ENCODE results near the gene NEGR1.

Gene NEGR1

DNA sequence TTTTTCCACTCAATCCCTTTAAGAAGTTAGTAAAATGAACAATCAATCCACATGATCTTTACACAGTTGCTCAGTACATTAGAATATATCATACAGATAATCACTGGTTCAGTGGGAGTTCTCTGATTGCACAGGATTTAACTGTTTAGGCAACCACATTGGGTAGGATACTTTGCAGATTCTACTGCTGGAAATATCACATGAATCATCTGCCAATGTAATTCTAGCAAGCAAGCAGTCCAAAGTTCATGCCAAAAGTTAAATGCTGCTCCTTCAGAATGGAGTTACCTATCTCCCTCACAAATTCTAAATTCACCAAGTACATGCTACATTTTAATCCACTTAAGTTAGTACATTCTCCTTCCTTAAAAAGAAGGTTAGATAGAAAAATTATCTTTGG lies 52.4 kb downstream of the NEGR1 start:
- DNase-seq, result no peak

DNA sequence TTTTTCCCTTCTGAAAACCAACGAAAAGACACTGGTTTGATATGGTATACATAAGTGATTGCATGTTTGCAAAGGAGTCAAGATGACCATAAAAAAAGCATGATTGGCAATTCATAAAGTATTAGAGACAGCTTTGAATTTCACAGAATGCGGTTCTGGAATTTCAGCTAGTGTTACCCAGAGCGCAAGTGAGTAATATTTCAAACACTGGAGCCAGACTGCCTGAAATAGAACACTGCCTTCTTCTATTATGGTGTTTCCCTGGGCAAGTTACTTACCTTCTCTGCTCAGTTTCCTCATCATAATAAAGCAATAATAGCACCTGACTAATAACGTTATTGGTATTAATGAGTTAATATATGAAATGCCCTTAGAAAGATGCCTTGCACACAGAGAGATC lies 54.7 kb downstream of the NEGR1 start:
- no peak for DNase-seq

DNA sequence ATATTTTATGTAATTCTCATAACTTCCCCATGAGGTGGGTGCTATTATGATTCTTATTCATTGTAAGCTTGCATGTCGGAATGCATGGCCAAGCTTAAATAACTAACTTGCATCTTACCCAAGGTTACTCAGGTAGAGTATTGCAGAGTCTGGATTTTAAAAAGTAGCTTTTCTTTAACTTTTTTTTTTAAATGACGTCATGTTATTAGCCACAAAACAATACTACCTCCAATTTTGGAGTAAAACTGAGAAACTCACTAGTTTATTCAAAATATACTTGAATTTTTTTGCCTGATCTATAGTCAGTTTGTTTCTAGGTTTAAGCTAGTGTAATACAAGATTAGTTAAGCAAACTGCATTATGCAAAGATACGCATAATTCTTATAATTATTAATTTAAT lies 57.8 kb downstream of the NEGR1 start:
- no peak for DNase-seq

DNA sequence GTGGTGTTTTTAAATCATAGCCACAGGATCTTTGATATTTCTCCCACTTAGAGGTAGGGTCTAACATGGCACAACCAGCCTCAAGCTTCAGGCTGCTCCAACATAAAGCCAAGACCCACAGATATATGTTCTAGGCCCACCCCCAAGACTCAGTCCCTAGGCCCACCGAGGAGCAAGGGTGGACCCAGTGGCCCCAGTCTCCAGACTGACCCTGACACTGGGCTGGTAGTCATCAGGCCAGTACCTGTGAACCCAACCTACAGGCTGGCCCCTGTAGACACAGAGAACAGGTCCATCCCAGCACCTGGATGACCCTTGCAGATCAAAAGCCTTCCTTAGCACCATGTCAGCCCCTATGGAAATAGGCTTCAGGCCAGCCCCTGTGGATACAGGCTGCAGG lies 60.5 kb downstream of the NEGR1 start:
- DNase-seq, result no peak

DNA sequence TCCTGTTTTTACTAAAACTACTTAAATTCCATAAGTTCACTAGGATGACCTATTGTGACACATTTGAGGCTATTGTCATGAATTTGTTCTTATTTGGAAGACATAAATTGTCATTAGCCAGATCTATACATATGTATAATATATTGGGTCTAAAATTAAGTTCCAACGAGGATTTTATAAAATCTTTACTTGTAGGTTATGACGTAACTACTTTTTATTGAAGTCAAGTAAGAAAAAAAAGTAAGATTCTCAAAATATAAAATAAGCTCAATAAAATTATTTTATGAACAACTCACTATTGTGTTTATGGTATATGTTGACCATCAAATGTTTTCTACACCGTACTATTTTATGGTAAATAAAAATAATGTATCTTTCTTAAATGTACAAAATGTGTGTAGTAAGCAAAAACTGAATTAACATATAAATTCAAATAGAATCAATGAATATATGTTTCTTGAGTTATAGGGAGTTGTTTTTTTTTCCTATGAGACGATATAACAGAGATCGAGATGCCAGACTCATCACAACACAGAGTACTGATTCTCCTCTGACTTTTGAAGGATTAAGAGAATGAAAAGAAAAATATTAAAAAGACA lies 64.1 kb downstream of the NEGR1 start:
- no peak for DNase-seq

DNA sequence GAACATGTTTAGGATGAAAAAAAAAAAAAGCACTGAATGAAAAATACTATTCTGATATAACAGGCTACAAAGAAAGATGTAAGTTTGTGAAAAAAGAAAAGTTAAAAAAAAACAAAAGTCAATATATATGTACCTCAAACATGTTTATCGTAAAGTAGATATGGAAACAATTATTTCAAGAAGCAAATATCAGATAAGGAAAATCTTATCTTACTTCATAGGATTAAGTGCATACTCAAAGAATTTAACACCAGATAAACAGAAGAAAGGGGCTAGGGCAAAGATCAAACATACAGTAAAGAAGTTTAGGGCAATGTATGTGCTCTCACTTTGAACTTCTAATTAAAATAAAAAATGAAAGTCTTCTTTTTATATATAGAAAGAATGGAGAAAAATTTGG lies 75.3 kb downstream of the NEGR1 start:
- DNase-seq, result no peak

DNA sequence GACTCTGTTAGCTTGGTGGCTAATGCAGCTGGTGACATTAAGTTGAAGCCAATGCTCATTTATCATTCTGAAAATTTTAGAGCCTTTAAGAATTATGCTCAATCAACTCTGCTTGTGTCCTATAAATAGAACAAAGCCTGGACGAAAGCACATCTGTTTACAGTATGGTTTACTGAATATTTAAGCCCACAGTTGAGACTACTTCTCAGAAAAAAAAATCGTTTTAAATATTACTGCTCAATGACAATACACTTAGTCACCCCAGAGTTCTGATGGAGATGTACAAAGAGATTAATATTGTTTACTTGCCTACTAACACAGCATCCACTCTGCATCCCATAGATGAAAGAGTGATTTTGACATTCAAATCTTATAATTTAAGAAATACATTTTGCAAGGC lies 79.6 kb downstream of the NEGR1 start:
- no peak for DNase-seq

DNA sequence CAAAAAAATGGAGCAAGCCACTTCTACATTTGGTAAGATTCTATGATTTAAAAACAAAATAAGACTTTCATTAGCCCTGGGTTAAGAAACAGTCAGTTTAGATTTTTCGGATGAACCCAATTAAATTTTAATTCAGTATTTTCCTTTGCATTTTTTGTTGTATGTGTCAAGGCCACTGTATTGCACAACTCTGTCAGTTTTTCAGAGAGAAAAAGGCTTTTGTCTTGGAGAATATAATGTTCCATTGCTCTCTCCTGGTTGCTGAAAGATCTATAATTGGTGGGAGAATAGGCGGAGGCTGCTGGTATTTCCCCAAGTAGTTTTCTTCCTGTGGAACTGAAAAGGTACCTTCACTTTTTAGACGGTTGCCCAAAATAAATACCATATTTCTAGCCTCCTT lies 84.6 kb downstream of the NEGR1 start:
- no peak for DNase-seq

DNA sequence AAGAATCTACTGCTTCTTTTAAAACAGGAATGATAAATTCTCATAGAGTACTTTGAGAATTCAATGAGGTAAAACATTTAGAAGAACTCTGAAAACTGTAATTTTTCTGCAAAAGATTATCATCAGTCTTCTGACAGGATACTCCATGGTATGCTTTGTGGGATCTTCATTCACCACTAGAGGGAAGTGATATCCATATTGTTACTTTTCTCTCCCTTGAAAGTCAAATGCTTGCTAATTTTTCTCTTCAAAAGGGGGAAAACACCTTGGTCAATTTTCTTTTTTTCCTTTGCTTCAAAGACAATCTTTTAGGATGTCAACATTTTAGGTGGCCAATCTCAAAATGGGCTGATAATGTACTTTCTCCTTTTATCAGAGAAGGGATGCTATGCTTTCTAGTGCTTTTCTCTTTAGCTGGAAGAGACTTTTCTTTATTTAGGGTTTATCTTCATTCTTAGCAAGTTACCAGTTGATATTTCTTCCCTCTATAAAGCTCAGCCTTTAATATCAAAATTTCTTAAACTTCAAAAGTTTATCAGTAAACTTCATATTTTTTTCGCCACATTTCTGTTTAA lies 95.5 kb downstream of the NEGR1 start:
- DNase-seq, result no peak

DNA sequence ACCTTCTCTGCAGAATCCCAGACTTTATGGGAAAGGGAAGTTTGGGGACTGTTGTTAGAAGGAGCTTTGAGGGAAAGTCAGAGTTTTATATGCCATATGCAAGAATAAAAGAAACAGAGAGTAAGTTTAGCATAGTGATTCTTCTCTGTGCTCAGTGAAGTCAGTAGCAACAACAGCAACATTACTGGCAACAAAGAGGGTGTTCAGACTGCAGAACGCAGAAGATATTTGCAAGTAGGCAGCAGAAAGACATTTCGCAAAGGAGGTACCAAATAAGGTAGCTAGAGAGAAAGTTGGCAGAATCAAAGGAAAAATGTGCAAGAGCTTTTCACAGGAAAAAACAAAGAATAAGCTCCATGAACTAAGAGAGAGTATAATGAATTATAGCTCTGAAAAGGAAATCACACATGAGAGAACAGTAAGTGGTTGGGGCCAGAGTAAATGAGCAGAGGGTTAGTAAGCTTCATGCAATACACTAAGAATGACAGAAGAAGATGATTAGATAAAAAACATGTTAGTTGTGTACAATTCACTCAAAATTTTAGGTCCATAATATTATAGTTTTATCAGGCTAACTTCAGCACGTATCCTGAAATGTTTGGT lies 98.1 kb downstream of the NEGR1 start:
- DNase-seq, result no peak

DNA sequence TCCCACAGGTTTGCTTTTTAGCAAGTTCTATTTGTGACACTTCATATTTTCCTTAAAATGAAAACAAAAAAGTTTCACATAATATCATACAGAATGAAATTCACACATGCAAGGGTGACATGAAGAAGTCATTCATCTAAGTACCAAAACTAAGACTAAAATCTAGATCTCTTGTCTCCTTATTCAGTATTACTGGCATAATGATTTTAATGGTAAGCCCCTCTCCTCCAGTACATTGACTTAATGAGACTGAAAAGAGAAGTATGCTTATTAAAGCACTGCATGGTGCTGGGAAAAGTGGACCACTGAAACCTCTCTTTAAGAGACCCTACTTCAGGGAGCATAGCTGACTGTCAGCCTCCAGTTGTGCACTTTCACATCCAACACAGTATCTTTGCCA lies 99.5 kb downstream of the NEGR1 start:
- no peak for DNase-seq

DNA sequence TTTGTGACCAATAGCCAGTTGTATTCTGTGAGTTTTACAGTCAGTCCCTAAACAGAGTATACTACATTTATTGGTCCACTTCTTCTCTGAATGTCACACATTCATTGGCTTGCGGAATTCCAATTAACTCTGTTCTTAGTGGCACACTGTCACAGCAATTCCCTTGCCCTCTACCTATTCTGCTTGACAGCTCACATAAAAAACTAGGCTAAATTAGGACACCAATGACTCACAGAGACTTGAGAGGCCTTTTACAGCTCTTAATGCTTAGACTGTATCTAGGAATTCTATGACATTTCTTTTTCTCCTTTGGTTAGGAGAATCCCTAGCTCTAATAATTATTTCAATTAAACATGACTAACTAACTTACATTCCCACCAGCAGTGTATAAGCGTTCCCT lies 104.1 kb downstream of the NEGR1 start:
- DNase-seq, result no peak

DNA sequence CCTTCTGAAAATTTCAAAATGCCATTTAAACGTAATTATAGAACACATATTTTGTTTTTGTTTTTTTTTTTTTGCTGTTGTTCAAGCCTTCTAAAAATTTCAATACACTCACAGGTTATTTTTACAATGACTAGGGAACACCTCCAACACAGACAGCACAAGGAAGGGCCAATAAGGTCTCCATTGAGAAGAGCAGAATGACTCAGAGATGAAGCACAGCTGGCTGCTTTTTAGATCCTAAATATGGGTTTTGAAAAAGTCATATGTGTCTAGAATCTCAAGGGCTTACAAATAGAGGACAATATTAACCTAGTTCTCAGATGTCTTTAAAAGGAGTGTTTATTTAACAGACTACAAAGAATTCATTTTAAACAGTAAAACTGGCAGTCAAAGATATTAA lies 104.6 kb downstream of the NEGR1 start:
- no peak for DNase-seq

DNA sequence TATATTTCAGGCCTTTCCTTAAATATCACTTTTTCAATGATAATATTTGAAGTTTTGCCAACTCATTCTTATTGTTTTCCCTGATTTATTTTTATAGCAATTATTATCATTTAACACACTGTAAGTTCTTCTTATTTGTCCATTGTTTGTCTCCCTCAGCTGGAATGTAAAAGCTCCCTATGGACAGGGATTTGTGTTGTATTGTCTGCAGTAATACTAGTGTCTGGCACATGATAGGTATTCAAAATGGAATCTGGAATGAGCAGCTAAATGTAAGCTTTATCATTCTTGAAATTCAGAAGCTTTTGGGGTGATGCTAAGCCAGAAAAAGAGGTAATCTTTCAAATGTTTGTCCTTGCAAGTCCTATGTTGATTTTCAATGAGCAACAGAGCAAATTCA lies 112.1 kb downstream of the NEGR1 start:
- DNase-seq, result no peak

DNA sequence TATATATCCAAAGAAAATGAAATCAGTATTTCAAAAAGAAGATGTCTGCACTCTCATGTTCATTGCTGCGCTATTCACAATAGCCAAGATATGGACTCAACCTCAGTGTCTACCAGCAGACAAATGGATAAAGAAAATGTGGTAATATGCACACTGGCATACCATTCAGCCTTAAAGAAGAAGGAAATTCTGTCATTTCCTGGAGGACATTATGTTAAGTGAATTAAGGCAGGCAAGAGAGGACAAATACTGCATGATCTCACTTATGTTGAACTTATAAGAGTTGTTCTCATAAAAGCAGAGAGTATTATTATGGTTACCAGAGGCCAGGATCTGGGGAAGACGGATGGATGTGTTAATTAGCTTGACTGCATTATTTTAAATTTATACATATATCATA lies 115.9 kb downstream of the NEGR1 start:
- DNase-seq, result no peak

DNA sequence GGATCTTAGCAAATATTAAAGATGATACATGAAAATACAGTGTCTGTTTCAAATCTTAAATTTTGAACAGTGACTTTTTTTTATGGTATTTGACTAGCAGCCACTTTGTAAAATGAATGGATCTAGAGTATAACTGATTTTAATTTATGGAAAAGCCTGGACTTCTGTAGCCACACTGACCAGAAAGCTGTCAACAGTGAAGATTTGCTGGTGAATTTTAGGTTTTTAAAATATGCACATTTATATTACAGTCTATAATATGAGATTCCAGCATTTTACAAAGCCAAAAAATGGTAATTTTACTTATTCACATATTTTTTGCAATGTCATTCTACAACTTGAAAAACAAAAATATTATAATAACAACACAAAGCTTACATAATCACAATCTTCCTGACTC lies 131.8 kb downstream of the NEGR1 start:
- DNase-seq, result no peak

DNA sequence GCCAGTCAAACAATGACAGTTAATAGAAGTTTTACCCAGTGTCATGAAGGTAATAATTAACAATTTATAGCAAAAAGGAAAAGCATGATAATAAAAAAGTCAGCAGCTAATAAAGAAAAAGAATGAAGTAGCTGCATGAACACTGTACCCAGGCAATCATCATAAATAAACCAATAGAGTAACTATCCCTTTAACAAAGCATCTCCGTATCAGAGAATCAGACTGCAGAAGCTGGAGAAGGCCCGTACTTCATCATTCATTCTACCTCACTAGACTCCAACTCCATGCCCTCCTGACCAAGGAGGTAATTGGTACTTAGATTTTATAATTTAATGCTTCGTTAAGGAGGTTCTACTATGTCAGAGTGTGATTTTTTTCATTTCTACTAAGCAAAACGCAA lies 140.5 kb downstream of the NEGR1 start:
- no peak for DNase-seq

DNA sequence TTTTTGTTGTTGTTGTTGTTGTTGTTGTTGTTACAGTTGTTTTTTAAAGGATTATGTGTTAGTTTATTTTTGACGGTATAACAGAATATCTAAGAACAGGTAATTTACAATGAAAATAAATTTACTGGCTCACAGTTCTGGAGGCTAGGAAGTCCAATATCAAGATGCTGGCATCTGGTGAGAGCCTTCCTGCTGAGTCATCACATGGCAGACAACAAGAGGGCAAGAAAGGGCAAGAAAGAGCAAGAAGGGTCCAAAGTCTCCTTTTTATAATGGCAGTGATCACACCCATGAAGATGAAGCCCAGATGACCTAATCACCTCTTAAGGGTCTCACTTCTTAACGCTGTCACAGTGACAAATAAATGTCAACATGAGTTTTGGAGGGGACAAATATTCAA lies 142.1 kb downstream of the NEGR1 start:
- DNase-seq, result no peak

DNA sequence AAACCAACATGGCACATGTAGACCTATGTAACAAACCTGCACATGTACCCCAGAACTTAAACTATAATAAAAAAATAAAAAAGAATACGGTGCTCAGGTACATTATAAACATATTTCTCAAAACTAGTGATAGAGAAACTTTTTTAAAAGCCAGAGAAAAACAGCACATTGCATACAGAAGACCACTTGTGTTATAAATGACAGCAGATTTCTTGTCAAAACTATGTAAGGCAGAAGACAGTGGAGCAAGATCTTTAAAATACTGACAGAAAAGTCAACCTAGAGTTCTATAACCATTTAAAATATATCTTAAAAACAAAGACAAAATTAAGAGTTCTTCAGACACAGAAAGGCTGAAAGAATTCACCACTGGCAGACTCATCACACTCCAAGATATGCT lies 144.7 kb downstream of the NEGR1 start:
- no peak for DNase-seq

DNA sequence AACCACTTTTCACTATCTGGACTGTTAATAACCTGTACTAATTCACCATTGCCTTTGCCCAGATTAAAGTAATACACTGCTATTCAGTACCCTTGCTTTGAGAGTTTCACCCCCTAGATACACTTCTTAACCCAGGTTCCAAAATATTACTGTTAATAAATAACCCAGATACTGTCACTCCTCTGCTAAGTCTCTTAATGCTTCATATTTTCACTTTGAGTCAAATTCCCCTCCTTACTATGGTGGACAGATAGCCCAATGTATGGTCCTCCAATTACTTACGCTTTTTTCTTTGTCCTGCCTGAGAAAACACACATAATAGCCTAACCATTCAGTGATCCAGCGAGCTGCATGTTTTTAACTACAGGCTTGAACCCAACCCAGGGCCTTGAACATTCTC lies 152.5 kb downstream of the NEGR1 start:
- no peak for DNase-seq

DNA sequence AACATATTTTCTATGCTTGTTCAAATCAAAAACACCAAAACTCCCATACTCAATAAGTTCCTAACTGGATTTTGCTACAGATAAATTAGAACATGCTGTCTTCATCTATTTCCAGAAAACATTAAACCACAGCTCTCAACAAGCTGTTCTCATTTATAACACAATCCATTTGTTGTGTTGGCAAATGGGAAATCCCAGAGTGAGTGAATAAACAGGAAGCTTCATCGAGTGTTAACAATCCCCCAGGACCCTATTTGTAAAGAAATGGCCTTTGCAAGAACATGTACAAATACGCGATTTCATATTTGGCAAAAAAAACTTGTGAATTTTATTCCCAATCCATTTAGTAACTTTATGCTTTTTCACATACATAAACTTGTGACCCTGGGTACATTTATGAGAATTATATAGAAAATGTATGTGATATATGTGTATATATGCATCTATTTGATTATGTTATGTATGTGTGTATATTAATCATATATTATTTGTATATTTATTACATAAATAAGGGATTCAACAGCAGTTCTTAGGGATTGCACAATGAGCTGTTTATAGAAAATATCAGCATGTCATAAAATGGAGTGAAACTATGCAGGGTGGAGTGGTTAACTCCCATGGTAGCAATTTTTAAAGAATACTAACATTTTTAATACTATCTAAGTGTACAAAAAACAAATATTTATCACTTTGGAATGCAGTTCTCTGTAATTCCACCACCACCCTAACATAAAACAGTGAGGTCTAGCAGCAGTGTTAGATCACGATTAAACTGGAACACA lies 160.0 kb downstream of the NEGR1 start:
- no peak for DNase-seq

DNA sequence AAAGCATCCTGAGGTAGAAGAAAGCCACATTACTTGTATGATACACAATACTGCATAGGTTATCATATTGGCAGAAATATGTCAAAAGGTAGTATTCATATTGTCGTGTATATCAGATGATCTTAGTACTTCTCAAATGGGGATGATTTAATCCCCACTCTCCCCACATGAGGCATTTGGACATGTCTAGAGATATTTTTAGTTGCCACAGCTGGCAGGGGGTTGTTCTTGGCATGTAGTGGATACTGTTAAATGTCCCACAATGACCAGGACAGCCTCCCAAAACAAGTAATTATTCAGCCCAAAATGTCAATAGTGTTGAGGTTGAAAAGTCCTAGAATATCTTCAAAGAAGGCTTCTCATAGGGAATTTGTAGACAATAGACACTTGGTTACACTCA lies 162.8 kb downstream of the NEGR1 start:
- DNase-seq, result no peak

DNA sequence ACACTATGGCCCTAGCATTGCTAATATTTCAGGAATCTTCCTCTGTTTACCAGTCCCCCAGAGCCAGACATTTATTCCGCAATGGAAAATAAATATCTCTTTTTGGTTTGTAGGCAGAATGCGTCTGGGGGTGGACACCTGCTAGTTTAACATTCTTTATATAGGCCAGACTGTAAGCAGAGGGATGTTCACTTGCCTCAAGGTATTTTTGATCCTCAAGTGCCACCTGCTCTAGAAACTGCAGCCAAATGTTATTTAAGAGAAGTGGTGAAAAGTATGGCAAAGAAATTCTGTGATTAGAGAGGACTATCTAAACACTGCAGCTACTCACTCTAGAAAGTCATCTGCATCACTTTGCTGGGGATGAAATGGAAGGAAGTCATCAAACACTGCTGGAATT lies 164.7 kb downstream of the NEGR1 start:
- DNase-seq, result no peak

DNA sequence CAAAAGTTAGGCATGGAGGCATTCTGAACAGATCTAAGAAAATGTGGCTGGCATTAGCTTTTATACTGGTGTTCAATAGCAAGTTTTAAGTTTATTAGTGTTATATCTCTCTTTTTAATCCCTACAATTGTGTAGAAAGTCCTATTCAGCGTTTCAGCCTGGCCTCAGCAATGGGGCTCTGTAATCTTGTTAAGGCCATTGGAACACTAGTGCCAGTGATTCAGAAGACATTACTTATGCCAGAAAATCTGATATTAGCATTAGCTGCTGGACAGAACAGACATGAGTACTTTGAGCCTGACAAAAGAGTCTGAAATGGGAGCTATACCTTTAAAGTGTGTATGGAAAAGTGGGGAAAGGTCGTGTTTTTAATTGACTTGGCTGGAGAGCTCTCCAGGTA lies 167.0 kb downstream of the NEGR1 start:
- no peak for DNase-seq
